MCF 10A (cell line): ENCODE results near the gene THSD7B. TPM values are rescaled to one million over a fixed set of nuclear protein-coding genes. Genes with fewer than 3 reads are reported as not detected.

Source experiments
- BruUV-seq: library from RNA; stranded (reverse); fragments of 400-500 nt; replicated peaks from 2 replicates; lab custom pipeline; 2021; lab: Mats Ljungman, UMichigan
- CTCF ChIA-PET: fragments of 300-600 bp; sonication (Branson Sonifier 250); formaldehyde crosslinking; extraction: SDS; loops from one replicate; lab custom pipeline; 2021; ENCODE audit warnings: antibody characterized with exemption, inconsistent platforms; lab: Yijun Ruan, JAX
- POLR2A ChIA-PET: fragments of 300-600, 350-650 bp; sonication (Branson Sonifier 250); formaldehyde crosslinking; extraction: SDS; loops from one replicate; lab custom pipeline; 2020; ENCODE audit warnings: antibody characterized with exemption, inconsistent platforms; lab: Yijun Ruan, JAX
- DNase-seq: peaks from one replicate; pipeline ENCODE4 v3.0.0-alpha.2; 2018; ENCODE audit not compliant: unreplicated experiment
- H3K27ac Mint-ChIP-seq: one replicate; pipeline ENCODE4 v1.8.0; 2022; ENCODE audit warnings: mild to moderate bottlenecking, low read depth, mixed read lengths; ENCODE audit not compliant: unreplicated experiment
- H3K27me3 Mint-ChIP-seq: one replicate; pipeline ENCODE4 v1.8.0; 2022; ENCODE audit warnings: mixed read lengths; ENCODE audit not compliant: insufficient read depth, unreplicated experiment
- H3K36me3 Mint-ChIP-seq: one replicate; pipeline ENCODE4 v1.8.0; 2022; ENCODE audit warnings: mild to moderate bottlenecking, moderate library complexity, mixed read lengths; ENCODE audit not compliant: insufficient read depth, unreplicated experiment
- H3K4me1 Mint-ChIP-seq: one replicate; pipeline ENCODE4 v1.8.0; 2022; ENCODE audit warnings: mixed read lengths; ENCODE audit not compliant: insufficient read depth, unreplicated experiment
- H3K4me3 Mint-ChIP-seq: one replicate; pipeline ENCODE4 v1.8.0; 2022; ENCODE audit warnings: mild to moderate bottlenecking, moderate library complexity, mixed read lengths; ENCODE audit not compliant: unreplicated experiment
- H3K9me3 Mint-ChIP-seq: one replicate; pipeline ENCODE4 v1.8.0; 2022; ENCODE audit warnings: mixed read lengths; ENCODE audit not compliant: unreplicated experiment
- CTCF ChIP-seq: fragments of 200-600 bp; IDR thresholded peaks from one replicate; pipeline ENCODE4 v1.8.0; 2022; ENCODE audit warnings: antibody characterized with exemption, mild to moderate bottlenecking; ENCODE audit not compliant: unreplicated experiment
- intact Hi-C: fragments of 100-400 bp; cut with micrococcal nuclease; formaldehyde crosslinking; loops from 2 replicates; pipeline ENCODE4 v1.14.1; 2022
- total RNA-seq: library from RNA; stranded (reverse); gene quantifications from 2 replicates; pipeline ENCODE4 v1.2.3, GENCODE V29; 2022

Gene THSD7B
- total RNA-seq, 1 experiment from 2014 or later = not detected

- ChIA-PET CTCF (no interaction called here), POLR2A (interaction anchor here (0.7 kb wide), 1 partner anchor 65 kb away, joined by 3 read pairs; no protein-coding TSS in a partner anchor)
- TF ChIP-seq CTCF = no peak
- intact Hi-C loops = no loop called here
- H3K9me3 Mint-ChIP-seq = no peaks in the 10 kb centered on the region
- H3K27ac Mint-ChIP-seq = no peak overlapping the region
- H3K4me1 Mint-ChIP-seq = peaks cover 16% of the 10 kb centered on the region
- no peak for DNase-seq
- no peaks in the 10 kb centered on the region for H3K27me3 Mint-ChIP-seq
- BruUV-seq = no TSS peak
- H3K36me3 Mint-ChIP-seq = no peaks in the 10 kb centered on the region
- H3K4me3 Mint-ChIP-seq = no peak overlapping the region
These were observed 466.7 kb downstream of the THSD7B start for GRCh38 chr2:137232076-137232475.

GRCh38 chr2:137233091-137233490, 467.7 kb downstream of the THSD7B start:
- H3K27me3 Mint-ChIP-seq = no peaks in the 10 kb centered on the region
- peaks cover 4% of the 10 kb centered on the region for H3K9me3 Mint-ChIP-seq
- H3K4me1 Mint-ChIP-seq = peaks cover 21% of the 10 kb centered on the region
- no peak for TF ChIP-seq CTCF
- no peak for DNase-seq
- ChIA-PET POLR2A (no interaction called here), CTCF (interaction anchor here (1.5 kb wide), 1 partner anchor 11 kb away, joined by 3 read pairs; no protein-coding TSS in a partner anchor)
- no peak overlapping the region for H3K27ac Mint-ChIP-seq
- H3K4me3 Mint-ChIP-seq = no peak overlapping the region
- BruUV-seq = no TSS peak
- intact Hi-C loops = no loop called here
- H3K36me3 Mint-ChIP-seq = no peaks in the 10 kb centered on the region

- Mint-ChIP-seq H3K36me3 (no peaks in the 10 kb centered on the region), H3K27me3 (no peaks in the 10 kb centered on the region), H3K9me3 (peaks cover 14% of the 10 kb centered on the region), H3K4me3 (no peak overlapping the region), H3K4me1 (peaks cover 8% of the 10 kb centered on the region), H3K27ac (no peak overlapping the region)
- CTCF ChIA-PET = interaction anchor here (0.9 to 1.4 kb wide), 4 partner anchors 11 to 423 kb away, joined by 3 to 4 read pairs (median 4); no protein-coding TSS in a partner anchor
- POLR2A ChIA-PET = interaction anchor here (0.5 kb wide), 1 partner anchor 17 kb away, joined by 3 read pairs; no protein-coding TSS in a partner anchor
- no peak for DNase-seq
- no peak for TF ChIP-seq CTCF
- intact Hi-C loops = no loop called here
- no TSS peak for BruUV-seq
These were observed 471.7 kb downstream of the THSD7B start for GRCh38 chr2:137237055-137237454.

- H3K27ac Mint-ChIP-seq = no peak overlapping the region
- H3K4me3 Mint-ChIP-seq = no peak overlapping the region
- no peak for TF ChIP-seq CTCF
- no TSS peak for BruUV-seq
- H3K27me3 Mint-ChIP-seq = no peaks in the 10 kb centered on the region
- intact Hi-C loops = no loop called here
- ChIA-PET CTCF (interaction anchor here (0.8 kb wide), 1 partner anchor 13 kb away, joined by 3 read pairs; no protein-coding TSS in a partner anchor), POLR2A (interaction anchor here (0.7 to 1.0 kb wide), 2 partner anchors 13 to 1119 kb away, joined by 3 read pairs; no protein-coding TSS in a partner anchor)
- no peaks in the 10 kb centered on the region for H3K36me3 Mint-ChIP-seq
- DNase-seq = no peak
- H3K4me1 Mint-ChIP-seq = peaks cover 8% of the 10 kb centered on the region
- H3K9me3 Mint-ChIP-seq = peaks cover 14% of the 10 kb centered on the region
These were observed 472.7 kb downstream of the THSD7B start for GRCh38 chr2:137238065-137238464.
